ENCODE results near the gene CLSTN1. TPM values are rescaled to one million over a fixed set of nuclear protein-coding genes. Genes with fewer than 3 reads are reported as not detected.

Gene CLSTN1
- total and polyA plus RNA-seq, 7 donors: 7.3 to 48.7 (median 19.7) TPM

DNA sequence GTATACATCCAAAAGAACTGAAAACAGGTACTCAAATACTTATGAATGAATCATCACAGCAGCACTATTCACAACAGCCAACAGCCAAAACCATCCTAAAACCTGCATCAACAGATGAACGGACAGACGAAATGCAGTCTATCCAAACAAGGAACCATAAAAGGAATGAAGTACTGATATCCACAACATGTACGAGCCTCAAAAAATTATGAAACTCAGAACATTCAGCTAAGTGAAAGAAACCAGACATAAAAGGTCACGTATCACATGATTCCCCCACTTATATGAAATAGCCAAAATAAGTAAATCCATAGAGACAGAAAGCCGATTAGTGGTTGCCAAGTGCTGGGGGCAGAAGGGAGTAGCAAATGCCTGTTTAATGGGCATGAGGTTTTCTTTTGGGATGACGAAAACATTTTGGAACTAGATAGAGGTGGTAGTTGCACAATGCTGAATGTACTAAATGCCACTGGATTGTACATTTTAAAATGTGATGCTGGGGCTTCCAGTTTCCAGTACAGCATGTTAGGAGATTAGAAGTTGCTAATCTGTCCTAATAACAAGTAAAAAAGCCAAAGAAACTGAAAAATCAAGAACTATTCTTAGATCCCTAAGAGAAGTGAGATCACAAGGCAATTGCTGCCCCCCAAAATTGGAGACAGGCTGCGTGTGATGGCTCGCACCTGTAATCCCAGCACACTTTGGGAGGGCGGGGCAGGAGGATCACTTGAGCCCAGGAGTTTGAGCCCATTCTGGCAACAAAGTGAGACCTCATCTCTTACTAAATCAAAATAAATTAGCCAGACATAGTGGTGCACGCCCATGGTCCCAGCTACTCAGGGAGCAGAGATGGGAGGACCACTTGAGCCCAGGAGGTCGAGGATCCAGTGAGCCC, 25.3 kb downstream of the CLSTN1 start:
- TF ChIP-seq, protein P1, sequence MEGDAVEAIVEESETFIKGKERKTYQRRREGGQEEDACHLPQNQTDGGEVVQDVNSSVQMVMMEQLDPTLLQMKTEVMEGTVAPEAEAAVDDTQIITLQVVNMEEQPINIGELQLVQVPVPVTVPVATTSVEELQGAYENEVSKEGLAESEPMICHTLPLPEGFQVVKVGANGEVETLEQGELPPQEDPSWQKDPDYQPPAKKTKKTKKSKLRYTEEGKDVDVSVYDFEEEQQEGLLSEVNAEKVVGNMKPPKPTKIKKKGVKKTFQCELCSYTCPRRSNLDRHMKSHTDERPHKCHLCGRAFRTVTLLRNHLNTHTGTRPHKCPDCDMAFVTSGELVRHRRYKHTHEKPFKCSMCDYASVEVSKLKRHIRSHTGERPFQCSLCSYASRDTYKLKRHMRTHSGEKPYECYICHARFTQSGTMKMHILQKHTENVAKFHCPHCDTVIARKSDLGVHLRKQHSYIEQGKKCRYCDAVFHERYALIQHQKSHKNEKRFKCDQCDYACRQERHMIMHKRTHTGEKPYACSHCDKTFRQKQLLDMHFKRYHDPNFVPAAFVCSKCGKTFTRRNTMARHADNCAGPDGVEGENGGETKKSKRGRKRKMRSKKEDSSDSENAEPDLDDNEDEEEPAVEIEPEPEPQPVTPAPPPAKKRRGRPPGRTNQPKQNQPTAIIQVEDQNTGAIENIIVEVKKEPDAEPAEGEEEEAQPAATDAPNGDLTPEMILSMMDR (IDR thresholded peaks at IDR 0.05): no peak
- Histone ChIP-seq H3K9me3 (no peaks in the 10 kb centered on the region), H3K36me3 (ENCODE audit: insufficient read depth in 1 of 2, low read depth in 1 of 2) (no peaks in the 10 kb centered on the region), H3K4me3 (no peak overlapping the region), H3K27me3 (ENCODE audit: insufficient read depth in 3 of 3, low read length in 2 of 3) (no peaks in the 10 kb centered on the region), H3K4me1 (peaks cover 26% of the 10 kb centered on the region), H3K27ac (no peak overlapping the region)
- 66 to 78% (median 69%) methylated on average over 11 of the region's 11 CpGs for WGBS, 3 donors
- intact Hi-C loops (cut with DNase I): no loop called here
- peak in 2 of 4 donors; percentile 32 to 52 for ATAC-seq
- DNase-seq: peak in 1 of 2 donors; percentile 25

GRCh38 chr1:9797049-9797448, 26.7 kb downstream of the CLSTN1 start:
- Histone ChIP-seq H3K36me3 (ENCODE audit: insufficient read depth in 1 of 2, low read depth in 1 of 2) (no peaks in the 10 kb centered on the region), H3K27ac (peak overlapping the region; percentile 54), H3K9me3 (no peaks in the 10 kb centered on the region), H3K4me3 (peak overlapping the region; percentile 15), H3K27me3 (ENCODE audit: insufficient read depth in 3 of 3, low read length in 2 of 3) (no peaks in the 10 kb centered on the region), H3K4me1 (peaks cover 36% of the 10 kb centered on the region)
- ATAC-seq: no peak
- intact Hi-C loops (cut with DNase I): no loop called here
- TF ChIP-seq, protein P1 (IDR thresholded peaks at IDR 0.05): no peak
- DNase-seq: no peak

DNA sequence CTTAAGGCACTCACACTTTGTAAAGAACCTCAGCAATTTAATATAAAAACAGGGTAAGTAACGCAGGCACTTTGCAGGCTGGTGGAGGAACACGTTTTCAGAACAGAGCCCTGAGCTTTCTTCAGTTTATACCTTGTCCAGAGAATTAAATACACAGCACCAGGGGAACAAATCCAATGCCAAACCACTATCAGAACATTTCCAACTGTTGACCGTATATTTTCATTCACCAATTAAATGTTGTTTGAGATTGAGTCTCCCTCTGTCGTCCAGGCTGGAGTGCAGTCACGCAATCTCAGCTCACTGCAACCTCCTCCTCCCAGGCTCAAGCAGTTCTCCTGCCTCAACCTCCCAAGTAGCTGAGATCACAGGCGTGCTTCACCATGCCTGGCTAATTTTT, 29.7 kb downstream of the CLSTN1 start:
- Histone ChIP-seq H3K9me3 (no peaks in the 10 kb centered on the region), H3K36me3 (ENCODE audit: insufficient read depth in 1 of 2, low read depth in 1 of 2) (no peaks in the 10 kb centered on the region), H3K27me3 (ENCODE audit: insufficient read depth in 3 of 3, low read length in 2 of 3) (no peaks in the 10 kb centered on the region), H3K4me1 (peaks cover 39% of the 10 kb centered on the region), H3K4me3 (no peak overlapping the region), H3K27ac (no peak overlapping the region)
- 80 to 86% (median 80%) methylated on average over 6 of the region's 6 CpGs for WGBS, 3 donors
- no peak for DNase-seq
- intact Hi-C loops (cut with DNase I): no loop called here
- TF ChIP-seq, protein P1 (IDR thresholded peaks at IDR 0.05): no peak
- no peak for ATAC-seq

GRCh38 chr1:9793291-9793690, 30.5 kb downstream of the CLSTN1 start:
- DNase-seq: no peak
- TF ChIP-seq, protein P1 (IDR thresholded peaks at IDR 0.05): no peak
- Histone ChIP-seq H3K36me3 (ENCODE audit: insufficient read depth in 1 of 2, low read depth in 1 of 2) (no peaks in the 10 kb centered on the region), H3K9me3 (no peaks in the 10 kb centered on the region), H3K27ac (peak overlapping the region; percentile 2), H3K4me3 (no peak overlapping the region), H3K27me3 (ENCODE audit: insufficient read depth in 3 of 3, low read length in 2 of 3) (no peaks in the 10 kb centered on the region), H3K4me1 (peaks cover 34% of the 10 kb centered on the region)
- WGBS, 3 donors: 87% methylated on average over 15 of the region's 15 CpGs
- intact Hi-C loops (cut with DNase I): no loop called here
- no peak for ATAC-seq

Measured in psoas muscle (tissue), 8 donors.